Measurements from ENCODE around the gene RNF144B.

The RNF144B gene

GRCh38 chr6:18472941-18473340 is 85.8 kb downstream of the RNF144B start:
- Histone ChIP-seq H3K27me3 (no peaks in the 10 kb centered on the region), H3K4me1 (ENCODE audit: control insufficient read depth in 1 of 2, insufficient read depth in 1 of 2, low read depth in 1 of 2, low read length in 1 of 2) (peaks cover 8 to 17% of the 10 kb centered on the region in 2 experiments), H3K36me3 (peaks cover 20% of the 10 kb centered on the region), H3K9me3 (no peaks in the 10 kb centered on the region), H3K27ac (peak overlapping the region; percentile 54), H3K4me3 (ENCODE audit: low read depth in 1 of 2, low read length in 1 of 2) (no peak overlapping the region)
- TF ChIP-seq, protein P1, sequence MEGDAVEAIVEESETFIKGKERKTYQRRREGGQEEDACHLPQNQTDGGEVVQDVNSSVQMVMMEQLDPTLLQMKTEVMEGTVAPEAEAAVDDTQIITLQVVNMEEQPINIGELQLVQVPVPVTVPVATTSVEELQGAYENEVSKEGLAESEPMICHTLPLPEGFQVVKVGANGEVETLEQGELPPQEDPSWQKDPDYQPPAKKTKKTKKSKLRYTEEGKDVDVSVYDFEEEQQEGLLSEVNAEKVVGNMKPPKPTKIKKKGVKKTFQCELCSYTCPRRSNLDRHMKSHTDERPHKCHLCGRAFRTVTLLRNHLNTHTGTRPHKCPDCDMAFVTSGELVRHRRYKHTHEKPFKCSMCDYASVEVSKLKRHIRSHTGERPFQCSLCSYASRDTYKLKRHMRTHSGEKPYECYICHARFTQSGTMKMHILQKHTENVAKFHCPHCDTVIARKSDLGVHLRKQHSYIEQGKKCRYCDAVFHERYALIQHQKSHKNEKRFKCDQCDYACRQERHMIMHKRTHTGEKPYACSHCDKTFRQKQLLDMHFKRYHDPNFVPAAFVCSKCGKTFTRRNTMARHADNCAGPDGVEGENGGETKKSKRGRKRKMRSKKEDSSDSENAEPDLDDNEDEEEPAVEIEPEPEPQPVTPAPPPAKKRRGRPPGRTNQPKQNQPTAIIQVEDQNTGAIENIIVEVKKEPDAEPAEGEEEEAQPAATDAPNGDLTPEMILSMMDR (IDR thresholded peaks at IDR 0.05) = no peak

DNA sequence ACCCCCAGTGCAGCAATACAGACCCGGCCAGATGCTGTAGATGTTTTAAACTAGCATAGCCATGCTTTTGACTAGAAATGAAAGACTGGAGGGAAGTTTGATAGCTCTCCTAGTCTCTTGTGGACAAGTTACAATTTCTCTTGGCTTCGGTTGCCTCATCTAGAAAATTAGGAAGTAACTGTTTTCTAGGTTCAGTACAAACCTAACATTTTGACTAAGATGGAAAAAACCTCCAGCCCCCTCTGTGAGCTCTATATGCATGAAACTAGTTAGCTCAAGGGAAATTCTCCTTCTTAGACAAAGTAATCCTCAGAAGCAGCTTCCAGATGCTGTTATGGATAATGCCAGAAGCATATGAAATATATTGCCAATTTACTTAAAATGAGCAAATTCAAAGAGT is 86.6 kb downstream of the RNF144B start:
- Histone ChIP-seq H3K27ac (peak overlapping the region; percentile 54), H3K9me3 (no peaks in the 10 kb centered on the region), H3K27me3 (no peaks in the 10 kb centered on the region), H3K36me3 (peaks cover 12% of the 10 kb centered on the region), H3K4me3 (ENCODE audit: low read depth in 1 of 2, low read length in 1 of 2) (no peak overlapping the region), H3K4me1 (ENCODE audit: control insufficient read depth in 1 of 2, insufficient read depth in 1 of 2, low read depth in 1 of 2, low read length in 1 of 2) (peaks cover 8 to 19% of the 10 kb centered on the region in 2 experiments)
- TF ChIP-seq, protein P1 (IDR thresholded peaks at IDR 0.05) = no peak

DNA sequence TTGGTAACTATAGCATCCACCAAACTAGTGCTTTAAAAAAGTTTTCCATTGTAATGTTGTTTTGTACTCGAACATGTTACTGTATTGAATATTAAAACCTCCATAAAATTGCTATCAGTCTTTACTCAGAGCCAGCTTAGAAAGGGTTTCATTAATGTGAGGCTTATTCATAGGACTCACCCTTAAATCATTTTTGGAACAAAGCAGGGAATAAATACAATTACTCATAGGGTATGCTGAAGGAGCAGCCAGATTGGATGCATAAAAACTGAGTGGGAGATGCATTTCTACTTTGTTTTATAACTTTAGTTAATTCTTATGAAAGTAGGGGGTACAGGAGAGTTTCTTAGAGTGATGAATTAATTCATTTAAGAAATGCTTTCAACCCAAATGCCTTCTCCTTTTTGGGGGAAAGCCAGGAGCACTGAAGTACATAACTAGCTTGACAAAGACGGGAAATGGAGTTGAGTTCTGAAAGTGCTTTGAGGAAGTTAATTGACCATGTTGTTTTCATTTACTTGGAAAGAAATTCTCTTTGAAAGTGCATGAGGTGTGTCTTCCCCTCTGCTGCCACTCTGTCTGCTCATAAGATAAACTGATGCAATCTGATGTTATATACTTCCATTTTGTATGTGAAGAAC is 90.3 kb downstream of the RNF144B start:
- no peaks in the 10 kb centered on the region for H3K9me3 ChIP-seq
- H3K4me3 ChIP-seq (ENCODE audit: low read depth in 1 of 2, low read length in 1 of 2) = no peak overlapping the region
- no peaks in the 10 kb centered on the region for H3K36me3 ChIP-seq
- peak overlapping the region; percentile 37 for H3K27ac ChIP-seq
- H3K27me3 ChIP-seq = no peaks in the 10 kb centered on the region
- TF ChIP-seq, protein P1 (IDR thresholded peaks at IDR 0.05) = no peak
- peaks cover 8 to 19% of the 10 kb centered on the region in 2 experiments for H3K4me1 ChIP-seq (ENCODE audit: control insufficient read depth in 1 of 2, insufficient read depth in 1 of 2, low read depth in 1 of 2, low read length in 1 of 2)

DNA sequence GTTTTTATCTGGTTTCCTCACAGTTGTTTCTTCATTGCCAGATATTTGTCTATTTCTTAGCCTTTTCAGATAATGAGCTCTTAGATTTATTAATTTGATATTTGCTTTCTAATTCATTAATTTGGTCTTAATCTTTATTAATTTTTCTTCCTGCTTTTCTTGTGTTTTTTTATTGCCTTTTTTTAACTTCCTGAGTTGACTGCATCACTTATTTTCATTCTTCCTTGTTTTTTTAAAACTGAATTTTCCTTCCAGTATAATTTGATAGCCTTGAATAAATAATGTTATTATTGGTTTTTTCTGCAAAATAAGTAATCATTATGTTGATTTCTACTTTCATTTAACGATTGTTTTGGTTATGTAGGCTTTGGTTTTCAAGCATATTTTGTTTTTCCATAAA is 91.5 kb downstream of the RNF144B start:
- no peak overlapping the region for H3K4me3 ChIP-seq (ENCODE audit: low read depth in 1 of 2, low read length in 1 of 2)
- H3K27me3 ChIP-seq = no peaks in the 10 kb centered on the region
- H3K36me3 ChIP-seq = no peaks in the 10 kb centered on the region
- no peak overlapping the region for H3K27ac ChIP-seq
- peaks cover 4 to 14% of the 10 kb centered on the region in 2 experiments for H3K4me1 ChIP-seq (ENCODE audit: control insufficient read depth in 1 of 2, insufficient read depth in 1 of 2, low read depth in 1 of 2, low read length in 1 of 2)
- TF ChIP-seq, protein P1 (IDR thresholded peaks at IDR 0.05) = no peak
- no peaks in the 10 kb centered on the region for H3K9me3 ChIP-seq

GRCh38 chr6:18481870-18482269 is 94.7 kb downstream of the RNF144B start:
- no peak overlapping the region for H3K27ac ChIP-seq
- no peak overlapping the region for H3K4me3 ChIP-seq (ENCODE audit: low read depth in 1 of 2, low read length in 1 of 2)
- H3K36me3 ChIP-seq = no peaks in the 10 kb centered on the region
- no peaks in the 10 kb centered on the region for H3K27me3 ChIP-seq
- H3K4me1 ChIP-seq (ENCODE audit: control insufficient read depth in 1 of 2, insufficient read depth in 1 of 2, low read depth in 1 of 2, low read length in 1 of 2) = peaks cover 0 to 9% of the 10 kb centered on the region in 2 experiments
- TF ChIP-seq, protein P1 (IDR thresholded peaks at IDR 0.05) = no peak
- H3K9me3 ChIP-seq = no peaks in the 10 kb centered on the region

Data from neutrophil (primary cell).